ENCODE data around the gene RNU2-63P.
"Not testable (repeated sequence)": the region's sequence is repeated elsewhere in the genome, so short reads cannot be mapped to it uniquely, and the experiment has no call there.

RNU2-63P gene

GRCh38 chr2:88027697-88028389, 11.5 kb upstream of the RNU2-63P start:
- DNase-seq, result no peak

GRCh38 chr2:88024509-88024908, 8.2 kb upstream of the RNU2-63P start:
- DNase-seq, result no peak

- DNase-seq, result no peak
These were observed 6.2 kb upstream of the RNU2-63P start for GRCh38 chr2:88022669-88022921.

GRCh38 chr2:88019985-88020384, 3.6 kb upstream of the RNU2-63P start:
- DNase-seq, result no peak

- DNase-seq, result no peak
These were observed 2.6 kb upstream of the RNU2-63P start for GRCh38 chr2:88018909-88019308.

- DNase-seq, result not testable (repeated sequence)
These were observed 1.9 kb upstream of the RNU2-63P start for GRCh38 chr2:88018077-88018805.

GRCh38 chr2:88017780-88018038, 1.4 kb upstream of the RNU2-63P start:
- DNase-seq, result not testable (repeated sequence)

GRCh38 chr2:88016960-88017779, 823 bp upstream of the RNU2-63P start:
- DNase-seq, result no peak

GRCh38 chr2:88011011-88011410, 5.3 kb downstream of the RNU2-63P start:
- no peak for DNase-seq

GRCh38 chr2:88010136-88010535, 6.2 kb downstream of the RNU2-63P start:
- no peak for DNase-seq

GRCh38 chr2:88006912-88007439, 9.4 kb downstream of the RNU2-63P start:
- DNase-seq, result no peak

- DNase-seq, result no peak
These were observed 10.6 kb downstream of the RNU2-63P start for GRCh38 chr2:88005776-88006175.

- no peak for DNase-seq
These were observed 13.1 kb downstream of the RNU2-63P start for GRCh38 chr2:88003074-88003755.

- no peak for DNase-seq
These were observed 14.0 kb downstream of the RNU2-63P start for GRCh38 chr2:88002359-88002707.

- not testable (repeated sequence) for DNase-seq
These were observed 15.9 kb downstream of the RNU2-63P start for GRCh38 chr2:88000474-88000873.

GRCh38 chr2:87996570-87996969, 19.8 kb downstream of the RNU2-63P start:
- DNase-seq, result no peak

- DNase-seq, result no peak
These were observed 20.6 kb downstream of the RNU2-63P start for GRCh38 chr2:87995756-87996155.

GRCh38 chr2:87994304-87994850, 22.0 kb downstream of the RNU2-63P start:
- DNase-seq, result not testable (repeated sequence)

GRCh38 chr2:87992569-87992968, 23.8 kb downstream of the RNU2-63P start:
- not testable (repeated sequence) for DNase-seq

GRCh38 chr2:87987473-87987872, 28.9 kb downstream of the RNU2-63P start:
- not testable (repeated sequence) for DNase-seq

- DNase-seq, result not testable (repeated sequence)
These were observed 30.4 kb downstream of the RNU2-63P start for GRCh38 chr2:87985902-87986301.

GRCh38 chr2:87981182-87981581, 35.2 kb downstream of the RNU2-63P start:
- DNase-seq, result not testable (repeated sequence)

GRCh38 chr2:87972385-87972784, 44.0 kb downstream of the RNU2-63P start:
- DNase-seq, result not testable (repeated sequence)

Data from stimulated activated CD4-positive, alpha-beta T cell treated with anti-CD3 and anti-CD28 coated beads, Interleukin-2, amount 100 ng/mL, for 24 hours (primary cell).